HEK293 (cell line): ENCODE measurements around the gene CFAP69.
"Not testable (repeated sequence)": the region's sequence is repeated elsewhere in the genome, so short reads cannot be mapped to it uniquely, and the experiment has no call there.

ENCODE experiments used
- CTCF ChIA-PET: fragments of 350-600 bp; formaldehyde crosslinking; extraction: SDS; loops from one replicate; lab custom pipeline; 2021; ENCODE audit warnings: antibody characterized with exemption; lab: Yijun Ruan, JAX
- POLR2A ChIA-PET: fragments of 300-600 bp; formaldehyde crosslinking; extraction: SDS; loops from one replicate; lab custom pipeline; 2020; ENCODE audit warnings: antibody characterized with exemption, inconsistent platforms; lab: Yijun Ruan, JAX
- H3K27ac ChIP-seq: fragments of 200-500 bp; sonication (Bioruptor generic); 2 replicates; pipeline ENCODE4 v1.5.1; 2014; ENCODE audit warnings: low read depth, low read length, control low read depth, inconsistent platforms; ENCODE audit errors: extremely low read depth
- H3K36me3 ChIP-seq, 2 experiments: fragments of 200-500 bp in 1 of 2; sonication (Bioruptor generic) in 1 of 2; 1 replicate in 1 of 2; 2 replicates in 1 of 2; pipeline ENCODE4 v1.5.1; 2014 to 2017; ENCODE audit warnings: inconsistent platforms in 2 of 2, low read length in 2 of 2; ENCODE audit not compliant: control insufficient read depth in 2 of 2, insufficient read depth in 1 of 2
- H3K4me1 ChIP-seq: fragments of 200-500 bp; sonication (Bioruptor generic); 2 replicates; pipeline ENCODE4 v1.5.1; 2014; ENCODE audit warnings: mild to moderate bottlenecking, low read length, inconsistent platforms; ENCODE audit not compliant: control insufficient read depth, insufficient read depth
- H3K4me3 ChIP-seq: 2 replicates; pipeline ENCODE4 v1.5.1; 2011; ENCODE audit warnings: low read depth, mild to moderate bottlenecking, control low read depth, low read length, moderate library complexity
- H3K9me3 ChIP-seq: fragments of 200-500 bp; sonication (Bioruptor generic); 2 replicates; pipeline ENCODE4 v1.5.1; 2014; ENCODE audit warnings: low read depth, low read length, inconsistent platforms; ENCODE audit not compliant: control insufficient read depth, insufficient read depth
- BCL11B ChIP-seq: fragments of 450-650 bp; formaldehyde crosslinking; IDR thresholded peaks from 2 replicates; pipeline ENCODE4 v1.5.1; 2016; ENCODE audit warnings: low read depth, missing biosample characterization, missing genetic modification characterization
- KLF8 ChIP-seq: fragments of 450-650 bp; formaldehyde crosslinking; IDR thresholded peaks from 2 replicates; pipeline ENCODE4 v1.5.1; 2016; ENCODE audit warnings: missing biosample characterization, missing genetic modification characterization
- YY2 ChIP-seq: fragments of 450-650 bp; formaldehyde crosslinking; IDR thresholded peaks from 2 replicates; pipeline ENCODE4 v1.5.1; 2016; ENCODE audit warnings: missing biosample characterization, missing genetic modification characterization
- ZNF121 ChIP-seq: fragments of 450-650 bp; formaldehyde crosslinking; IDR thresholded peaks from 2 replicates; pipeline ENCODE4 v1.5.1; 2016; ENCODE audit warnings: missing biosample characterization, missing genetic modification characterization
- ZNF138 ChIP-seq: fragments of 450-650 bp; formaldehyde crosslinking; IDR thresholded peaks from 2 replicates; pipeline ENCODE4 v1.5.1; 2016; ENCODE audit warnings: missing biosample characterization, missing genetic modification characterization, borderline replicate concordance
- ZNF146 ChIP-seq: fragments of 450-650 bp; formaldehyde crosslinking; IDR thresholded peaks from 2 replicates; pipeline ENCODE4 v1.5.1; 2016; ENCODE audit warnings: missing biosample characterization, missing genetic modification characterization
- ZNF175 ChIP-seq: fragments of 450-650 bp; formaldehyde crosslinking; IDR thresholded peaks from 2 replicates; pipeline ENCODE4 v1.5.1; 2016; ENCODE audit warnings: missing biosample characterization, missing genetic modification characterization
- ZNF280D ChIP-seq: fragments of 450-650 bp; formaldehyde crosslinking; IDR thresholded peaks from 2 replicates; pipeline ENCODE4 v1.5.1; 2016; ENCODE audit warnings: missing biosample characterization, missing genetic modification characterization
- ZNF426 ChIP-seq: fragments of 450-650 bp; formaldehyde crosslinking; IDR thresholded peaks from 2 replicates; pipeline ENCODE4 v1.5.1; 2017; ENCODE audit warnings: missing biosample characterization, missing genetic modification characterization, mild to moderate bottlenecking, inconsistent platforms, moderate library complexity
- ZNF510 ChIP-seq: fragments of 450-650 bp; formaldehyde crosslinking; IDR thresholded peaks from 2 replicates; pipeline ENCODE4 v1.5.1; 2018; ENCODE audit warnings: mild to moderate bottlenecking, missing genetic modification characterization, missing biosample characterization; ENCODE audit not compliant: insufficient replicate concordance
- ZNF513 ChIP-seq: fragments of 450-650 bp; IDR thresholded peaks from 2 replicates; pipeline ENCODE4 v1.5.1; 2018; ENCODE audit warnings: missing biosample characterization, missing genetic modification characterization
- ZNF580 ChIP-seq: fragments of 450-650 bp; formaldehyde crosslinking; IDR thresholded peaks from 2 replicates; pipeline ENCODE4 v1.5.1; 2016; ENCODE audit warnings: missing biosample characterization, missing genetic modification characterization
- ZNF677 ChIP-seq: fragments of 450-650 bp; IDR thresholded peaks from 2 replicates; pipeline ENCODE4 v1.5.0; 2018; ENCODE audit warnings: missing biosample characterization, mild to moderate bottlenecking, missing genetic modification characterization, moderate library complexity
- ZNF692 ChIP-seq: fragments of 450-650 bp; formaldehyde crosslinking; IDR thresholded peaks from 2 replicates; pipeline ENCODE4 v1.5.1; 2016; ENCODE audit warnings: missing biosample characterization, missing genetic modification characterization
- ZNF707 ChIP-seq: fragments of 450-650 bp; formaldehyde crosslinking; IDR thresholded peaks from 2 replicates; pipeline ENCODE4 v1.5.1; 2016; ENCODE audit warnings: missing biosample characterization, missing genetic modification characterization
- ZNF747 ChIP-seq: fragments of 450-650 bp; formaldehyde crosslinking; IDR thresholded peaks from 2 replicates; pipeline ENCODE4 v1.5.1; 2016; ENCODE audit warnings: missing biosample characterization, missing genetic modification characterization
- TF ChIP-seq, protein P1 (sequence below): fragments of 450-650 bp; formaldehyde crosslinking; IDR thresholded peaks from 2 replicates; pipeline ENCODE4 v1.5.1; 2016; ENCODE audit warnings: missing biosample characterization, missing genetic modification characterization
- TF ChIP-seq, protein P2 (sequence below): fragments of 450-650 bp; formaldehyde crosslinking; IDR thresholded peaks from 2 replicates; pipeline ENCODE4 v1.5.1; 2017; ENCODE audit warnings: missing biosample characterization, mild to moderate bottlenecking, missing genetic modification characterization, moderate library complexity

The CFAP69 gene

GRCh38 chr7:90347759-90348158 lies 102.8 kb downstream of the CFAP69 start:
- ChIA-PET POLR2A (no interaction called here), CTCF (interaction anchor here (0.7 kb wide), 1 partner anchor 31 kb away, joined by 5 read pairs; no protein-coding TSS in a partner anchor)
- H3K4me3 ChIP-seq, result no peak overlapping the region
- peak; percentile 59 for TF ChIP-seq ZNF121 (tag by site-specific recombination)
- TF ChIP-seq, protein P1, sequence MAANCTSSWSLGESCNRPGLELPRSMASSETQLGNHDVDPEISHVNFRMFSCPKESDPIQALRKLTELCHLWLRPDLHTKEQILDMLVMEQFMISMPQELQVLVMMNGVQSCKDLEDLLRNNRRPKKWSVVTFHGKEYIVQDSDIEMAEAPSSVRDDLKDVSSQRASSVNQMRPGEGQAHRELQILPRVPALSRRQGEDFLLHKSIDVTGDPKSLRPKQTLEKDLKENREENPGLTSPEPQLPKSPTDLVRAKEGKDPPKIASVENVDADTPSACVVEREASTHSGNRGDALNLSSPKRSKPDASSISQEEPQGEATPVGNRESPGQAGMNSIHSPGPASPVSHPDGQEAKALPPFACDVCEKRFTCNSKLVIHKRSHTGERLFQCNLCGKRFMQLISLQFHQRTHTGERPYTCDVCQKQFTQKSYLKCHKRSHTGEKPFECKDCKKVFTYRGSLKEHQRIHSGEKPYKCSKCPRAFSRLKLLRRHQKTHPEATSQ, result no peak
- H3K4me1 ChIP-seq, result no peaks in the 10 kb centered on the region
- no peaks in the 10 kb centered on the region for H3K36me3 ChIP-seq
- H3K9me3 ChIP-seq, result no peaks in the 10 kb centered on the region
- H3K27ac ChIP-seq, result no peak overlapping the region

GRCh38 chr7:90349305-90349704 lies 104.3 kb downstream of the CFAP69 start:
- ChIA-PET CTCF (no interaction called here), POLR2A (no interaction called here)
- H3K36me3 ChIP-seq, result peaks cover 1 to 12% of the 10 kb centered on the region in 2 experiments
- TF ChIP-seq ZNF513 (tag by site-specific recombination) (no peak), ZNF426 (no peak), ZNF146 (tag by site-specific recombination) (no peak), BCL11B (tag by site-specific recombination) (no peak), ZNF692 (tag by site-specific recombination) (no peak), KLF8 (no peak), ZNF747 (tag by site-specific recombination) (no peak), ZNF707 (no peak), YY2 (no peak), ZNF510 (no peak), ZNF677 (tag by site-specific recombination) (no peak), ZNF138 (tag by site-specific recombination) (no peak), ZNF175 (tag by site-specific recombination) (no peak)
- TF ChIP-seq, protein P2, sequence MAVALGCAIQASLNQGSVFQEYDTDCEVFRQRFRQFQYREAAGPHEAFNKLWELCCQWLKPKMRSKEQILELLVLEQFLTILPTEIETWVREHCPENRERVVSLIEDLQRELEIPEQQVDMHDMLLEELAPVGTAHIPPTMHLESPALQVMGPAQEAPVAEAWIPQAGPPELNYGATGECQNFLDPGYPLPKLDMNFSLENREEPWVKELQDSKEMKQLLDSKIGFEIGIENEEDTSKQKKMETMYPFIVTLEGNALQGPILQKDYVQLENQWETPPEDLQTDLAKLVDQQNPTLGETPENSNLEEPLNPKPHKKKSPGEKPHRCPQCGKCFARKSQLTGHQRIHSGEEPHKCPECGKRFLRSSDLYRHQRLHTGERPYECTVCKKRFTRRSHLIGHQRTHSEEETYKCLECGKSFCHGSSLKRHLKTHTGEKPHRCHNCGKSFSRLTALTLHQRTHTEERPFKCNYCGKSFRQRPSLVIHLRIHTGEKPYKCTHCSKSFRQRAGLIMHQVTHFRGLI, result no peak
- no peaks in the 10 kb centered on the region for H3K4me1 ChIP-seq
- H3K27ac ChIP-seq, result no peak overlapping the region
- H3K9me3 ChIP-seq, result no peaks in the 10 kb centered on the region
- H3K4me3 ChIP-seq, result no peak overlapping the region

DNA sequence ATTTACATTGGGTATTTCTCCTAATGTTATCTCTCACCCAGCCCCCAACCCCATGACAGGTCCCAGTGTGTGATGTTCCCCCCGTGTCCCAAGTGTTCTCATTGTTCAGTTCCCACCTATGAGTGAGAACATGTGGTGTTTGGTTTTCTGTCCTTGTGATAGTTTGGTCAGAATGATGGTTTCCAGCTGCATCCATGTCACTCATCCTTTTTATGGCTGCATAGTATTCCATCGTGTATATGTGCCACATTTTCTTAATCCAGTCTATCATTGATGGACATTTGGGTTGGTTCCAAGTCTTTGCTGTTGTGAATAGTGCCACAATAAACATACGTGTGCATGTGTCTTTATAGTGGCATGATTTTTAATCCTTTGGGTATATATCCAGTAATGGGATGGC lies 105.1 kb downstream of the CFAP69 start:
- 0 out of 2 replicates have a peak, but pooled peaks have one; percentile 38 for TF ChIP-seq ZNF280D (tag by site-specific recombination)
- peak; percentile 92 for TF ChIP-seq ZNF146 (tag by site-specific recombination)
- TF ChIP-seq ZNF580 (tag by site-specific recombination), result 0 out of 2 replicates have a peak, but pooled peaks have one; percentile 41
- H3K9me3 ChIP-seq, H3K4me3 ChIP-seq, POLR2A ChIA-PET, H3K27ac ChIP-seq, H3K4me1 ChIP-seq: not testable (repeated sequence)
- CTCF ChIA-PET, result interaction anchor here (0.6 kb wide), 1 partner anchor 1948 kb away, joined by 3 read pairs; no protein-coding TSS in a partner anchor
- H3K36me3 ChIP-seq, result peaks cover 5 to 15% of the 10 kb centered on the region in 2 experiments
